Immature natural killer cell (primary cell): ENCODE results near the gene SLC9A4. TPM values are rescaled to one million over a fixed set of nuclear protein-coding genes. Genes with fewer than 3 reads are reported as not detected.
A peak's percentile ranks its signal among the peaks of the same experiment; 100 is the strongest.

Source experiments
- DNase-seq, 3 donors: peaks; one replicate each; pipeline ENCODE4 v3.0.0; 2022; ENCODE audit warnings: mixed read lengths in 1 of 3
- H3K27ac Mint-ChIP-seq, 6 donors: one replicate each; pipeline ENCODE4 v1.8.0; 2020; ENCODE audit warnings: mixed read lengths in 6 of 6, mild to moderate bottlenecking in 5 of 6, inconsistent platforms in 4 of 6, moderate library complexity in 3 of 6
- H3K27me3 Mint-ChIP-seq, 3 donors: one replicate each; pipeline ENCODE4 v1.8.0; 2020 to 2021; ENCODE audit warnings: low read depth in 3 of 3, mild to moderate bottlenecking in 3 of 3, mixed read lengths in 3 of 3, moderate library complexity in 3 of 3, inconsistent platforms in 1 of 3
- H3K36me3 Mint-ChIP-seq, 3 donors: one replicate each; pipeline ENCODE4 v1.8.0; 2020; ENCODE audit warnings: mixed read lengths in 3 of 3, inconsistent platforms in 2 of 3, mild to moderate bottlenecking in 2 of 3
- H3K4me1 Mint-ChIP-seq, 2 donors: one replicate each; pipeline ENCODE4 v1.8.0; 2020; ENCODE audit warnings: inconsistent platforms in 2 of 2, mild to moderate bottlenecking in 2 of 2, mixed read lengths in 2 of 2, moderate library complexity in 1 of 2
- H3K4me3 Mint-ChIP-seq, 5 donors: one replicate each; pipeline ENCODE4 v1.8.0; 2020; ENCODE audit warnings: mild to moderate bottlenecking in 5 of 5, mixed read lengths in 5 of 5, inconsistent platforms in 3 of 5, moderate library complexity in 3 of 5
- H3K9me3 Mint-ChIP-seq, 6 donors: one replicate each; pipeline ENCODE4 v1.8.0; 2020; ENCODE audit warnings: mild to moderate bottlenecking in 6 of 6, mixed read lengths in 6 of 6, inconsistent platforms in 4 of 6, moderate library complexity in 3 of 6
- polyA plus RNA-seq, 3 donors: library from polyadenylated mRNA; unstranded; fragments of 300-500 nt; fragmentation: Illumina TruSeq; gene quantifications; one replicate each; pipeline ENCODE4 v1.2.3, GENCODE V29; 2021

SLC9A4 gene
- polyA plus RNA-seq, 3 donors from 2014 or later = not detected

DNA sequence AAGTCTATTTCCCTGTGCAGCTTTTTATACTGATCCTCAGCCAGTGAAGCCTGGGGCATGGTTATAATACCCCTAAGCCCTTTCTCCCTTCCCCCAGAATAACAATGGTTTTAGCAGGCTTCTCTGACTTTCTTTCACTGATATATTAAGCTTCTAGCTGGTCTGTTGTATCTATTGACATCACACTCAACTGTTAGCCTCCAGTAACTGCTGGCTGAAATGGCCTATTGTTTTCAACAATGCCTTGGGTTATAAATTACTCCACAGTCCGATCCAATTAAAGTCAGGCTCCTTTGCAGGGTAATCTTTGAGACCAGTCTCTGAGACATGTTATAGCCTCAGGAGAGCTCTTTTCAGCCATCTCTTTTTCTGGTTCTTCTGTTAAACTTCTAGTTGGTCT lies 2.9 kb upstream of the SLC9A4 start:
- no peak overlapping the region for H3K4me3 Mint-ChIP-seq
- H3K4me1 Mint-ChIP-seq = no peaks in the 10 kb centered on the region
- no peak overlapping the region for H3K27ac Mint-ChIP-seq
- H3K9me3 Mint-ChIP-seq = peaks cover 5 to 15% (median 14%) of the 10 kb centered on the region in 6 donors
- peaks cover 5 to 12% (median 9%) of the 10 kb centered on the region in 3 donors for H3K36me3 Mint-ChIP-seq
- peaks cover 2 to 7% (median 6%) of the 10 kb centered on the region in 3 donors for H3K27me3 Mint-ChIP-seq
- DNase-seq = no peak

GRCh38 chr2:102473631-102474030 lies 605 bp downstream of the SLC9A4 start:
- Mint-ChIP-seq H3K36me3 (peaks cover 5 to 12% (median 9%) of the 10 kb centered on the region in 3 donors), H3K9me3 (peaks cover 5 to 14% (median 13%) of the 10 kb centered on the region in 6 donors), H3K4me1 (no peaks in the 10 kb centered on the region), H3K27me3 (peaks cover under 1 to 12% (median 2%) of the 10 kb centered on the region in 3 donors), H3K4me3 (no peak overlapping the region), H3K27ac (no peak overlapping the region)
- DNase-seq = no peak

GRCh38 chr2:102474785-102475184 lies 1.8 kb downstream of the SLC9A4 start:
- Mint-ChIP-seq H3K27ac (no peak overlapping the region), H3K4me3 (no peak overlapping the region), H3K27me3 (peaks cover 0 to 12% (median 2%) of the 10 kb centered on the region in 3 donors), H3K9me3 (peaks cover 4 to 9% (median 7%) of the 10 kb centered on the region in 6 donors), H3K4me1 (no peaks in the 10 kb centered on the region), H3K36me3 (peaks cover 5 to 11% (median 9%) of the 10 kb centered on the region in 3 donors)
- DNase-seq = no peak

GRCh38 chr2:102478686-102479470 lies 5.9 kb downstream of the SLC9A4 start:
- H3K9me3 Mint-ChIP-seq = no peaks in the 10 kb centered on the region
- H3K27ac Mint-ChIP-seq = no peak overlapping the region
- H3K4me3 Mint-ChIP-seq = no peak overlapping the region

DNA sequence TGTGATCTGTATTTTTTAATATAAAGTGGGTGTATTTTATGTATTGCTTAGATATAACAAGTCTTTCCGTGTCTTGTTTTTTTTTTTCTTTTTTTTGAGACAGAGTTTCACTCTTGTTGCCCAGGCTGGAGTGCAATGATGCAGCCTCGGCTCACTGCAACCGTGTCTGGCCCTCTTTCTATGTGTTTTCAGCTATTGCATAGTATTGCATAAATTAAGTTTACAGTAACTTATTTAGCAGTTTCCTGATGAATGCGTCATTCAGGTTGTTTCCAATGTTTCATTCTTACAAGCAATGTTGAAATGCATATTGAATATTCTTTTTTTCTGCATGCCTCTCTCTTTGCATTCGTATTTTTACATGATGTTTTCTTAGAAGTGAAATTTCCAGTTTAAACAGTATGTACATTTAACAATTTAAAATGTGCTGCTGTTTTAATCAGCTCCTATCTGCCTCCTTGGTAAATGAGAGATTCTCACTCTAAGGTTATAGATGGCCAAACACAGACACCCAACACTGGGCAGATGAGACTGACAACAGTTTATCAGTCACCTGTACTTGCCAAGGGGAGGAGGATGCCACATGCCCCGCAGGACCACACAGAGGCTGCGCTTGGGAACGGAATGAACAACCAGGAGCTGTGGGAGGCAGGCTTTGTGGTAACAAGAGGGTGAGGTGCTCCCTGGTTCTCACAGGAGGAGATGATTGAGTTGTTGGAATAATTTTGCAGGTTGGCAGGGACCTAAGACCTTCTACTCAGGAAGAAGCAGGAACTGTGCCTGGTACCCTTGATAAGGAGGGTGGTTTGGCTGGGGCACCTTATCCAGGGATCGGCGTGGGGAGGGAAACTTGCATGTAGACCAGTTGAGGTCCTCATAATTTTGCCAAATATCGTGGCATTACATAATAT lies 7.5 kb downstream of the SLC9A4 start:
- H3K4me1 Mint-ChIP-seq = no peaks in the 10 kb centered on the region
- DNase-seq = no peak
- H3K9me3 Mint-ChIP-seq = no peaks in the 10 kb centered on the region
- H3K27me3 Mint-ChIP-seq = peaks cover 0 to 5% (median 5%) of the 10 kb centered on the region in 3 donors
- H3K36me3 Mint-ChIP-seq = peaks cover 0 to 4% (median 4%) of the 10 kb centered on the region in 3 donors
- H3K4me3 Mint-ChIP-seq = no peak overlapping the region
- no peak overlapping the region for H3K27ac Mint-ChIP-seq

More at GRCh38 chr2:102478686-102479470, 5.9 kb downstream of the SLC9A4 start:
- DNase-seq = no peak
- Mint-ChIP-seq H3K4me1 (no peaks in the 10 kb centered on the region), H3K36me3 (peaks cover 0 to 4% (median 0%) of the 10 kb centered on the region in 3 donors), H3K27me3 (peaks cover 0 to 7% (median 3%) of the 10 kb centered on the region in 3 donors)

- H3K9me3 Mint-ChIP-seq = no peaks in the 10 kb centered on the region
- H3K4me3 Mint-ChIP-seq = no peak overlapping the region
- H3K27me3 Mint-ChIP-seq = peaks cover 0 to 7% (median 3%) of the 10 kb centered on the region in 3 donors
- peaks cover 2 to 6% of the 10 kb centered on the region in 2 donors for H3K4me1 Mint-ChIP-seq
- H3K27ac Mint-ChIP-seq = no peak overlapping the region
- DNase-seq = no peak
- H3K36me3 Mint-ChIP-seq = peaks cover 0 to 4% (median 0%) of the 10 kb centered on the region in 3 donors
These were observed 8.9 kb downstream of the SLC9A4 start for GRCh38 chr2:102481931-102482330.

DNA sequence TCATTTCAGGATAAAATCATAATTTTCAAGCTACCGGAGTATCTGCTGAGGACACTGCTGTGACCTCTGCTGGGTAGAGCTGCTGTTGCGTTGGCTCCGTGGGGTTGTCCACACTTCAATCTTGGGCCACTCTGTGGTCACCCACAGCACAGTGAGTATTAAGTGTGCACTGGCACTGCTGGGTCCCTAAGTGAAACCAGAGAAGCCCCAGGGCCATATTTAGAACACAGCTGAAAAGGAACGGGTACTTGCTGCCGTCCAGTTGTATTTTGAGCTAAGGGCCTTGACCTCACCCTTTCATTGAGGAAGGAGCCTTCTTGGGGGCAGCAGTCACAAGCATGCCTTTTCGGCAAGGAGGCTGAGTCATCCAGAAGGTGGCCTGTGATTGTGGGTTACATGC lies 10.1 kb downstream of the SLC9A4 start:
- no peak overlapping the region for H3K27ac Mint-ChIP-seq
- no peak for DNase-seq
- no peak overlapping the region for H3K4me3 Mint-ChIP-seq
- H3K27me3 Mint-ChIP-seq = peaks cover 0 to 10% (median 2%) of the 10 kb centered on the region in 3 donors
- peaks cover 0 to 4% (median 0%) of the 10 kb centered on the region in 3 donors for H3K36me3 Mint-ChIP-seq
- H3K9me3 Mint-ChIP-seq = no peaks in the 10 kb centered on the region
- H3K4me1 Mint-ChIP-seq = peaks cover 14 to 18% of the 10 kb centered on the region in 2 donors

GRCh38 chr2:102484310-102485061 lies 11.5 kb downstream of the SLC9A4 start:
- Mint-ChIP-seq H3K36me3 (peaks cover 0 to 4% (median 0%) of the 10 kb centered on the region in 3 donors), H3K9me3 (no peaks in the 10 kb centered on the region), H3K27me3 (peaks cover 0 to 10% (median 2%) of the 10 kb centered on the region in 3 donors), H3K4me1 (peaks cover 28 to 31% of the 10 kb centered on the region in 2 donors), H3K27ac (no peak overlapping the region), H3K4me3 (no peak overlapping the region)
- no peak for DNase-seq

- Mint-ChIP-seq H3K4me3 (no peak overlapping the region), H3K4me1 (peaks cover 36 to 39% of the 10 kb centered on the region in 2 donors), H3K9me3 (peaks cover 0 to 4% (median 0%) of the 10 kb centered on the region in 6 donors), H3K36me3 (peaks cover 0 to 4% (median 0%) of the 10 kb centered on the region in 3 donors), H3K27ac (no peak overlapping the region), H3K27me3 (peaks cover 0 to 10% (median 2%) of the 10 kb centered on the region in 3 donors)
- DNase-seq = no peak
These were observed 12.2 kb downstream of the SLC9A4 start for GRCh38 chr2:102485147-102485785.

DNA sequence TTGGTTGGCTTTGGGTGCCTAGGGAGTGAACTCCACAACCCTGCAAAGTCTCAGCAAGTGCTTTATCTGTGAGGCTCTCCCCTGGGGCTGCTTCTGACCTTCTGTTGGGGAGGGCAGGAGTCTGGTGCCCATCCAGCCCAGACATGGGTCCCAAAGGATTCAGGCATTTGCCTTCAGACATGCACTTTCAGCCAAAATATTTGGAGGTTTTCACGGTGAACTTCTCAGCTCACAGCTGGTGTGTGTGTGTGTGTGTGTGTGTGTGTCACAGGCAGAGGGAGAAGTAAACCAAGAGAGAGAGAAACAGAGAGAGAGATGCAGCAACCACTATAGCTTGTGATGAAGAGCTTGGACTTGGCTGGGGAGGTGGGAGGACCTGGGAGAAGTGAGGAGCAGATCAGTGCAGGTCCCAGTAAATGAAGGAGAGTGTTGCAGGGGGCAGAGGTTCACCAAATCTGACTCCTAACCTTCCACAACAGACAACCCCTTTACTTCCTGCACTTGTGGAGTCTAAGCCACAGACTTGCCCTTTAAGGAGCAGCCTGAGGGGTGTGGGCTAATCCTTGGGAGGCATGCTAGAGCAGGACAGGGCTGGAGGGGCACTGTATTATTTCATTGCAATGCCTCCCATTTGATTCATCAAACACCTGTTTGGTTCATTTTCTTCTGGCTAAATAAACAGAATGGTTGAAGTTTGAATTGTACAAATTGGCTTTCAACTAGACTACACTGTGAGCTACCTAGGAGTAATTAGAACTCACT lies 14.1 kb downstream of the SLC9A4 start:
- H3K4me1 Mint-ChIP-seq = peaks cover 48 to 50% of the 10 kb centered on the region in 2 donors
- H3K9me3 Mint-ChIP-seq = peaks cover 0 to 4% (median 0%) of the 10 kb centered on the region in 6 donors
- H3K27me3 Mint-ChIP-seq = peaks cover 0 to 7% (median 2%) of the 10 kb centered on the region in 3 donors
- peak overlapping the region in 1 of 6 donors; percentile 22 for H3K27ac Mint-ChIP-seq
- no peak for DNase-seq
- peak overlapping the region in 4 of 5 donors; percentile 31 to 55 (median 34) for H3K4me3 Mint-ChIP-seq
- H3K36me3 Mint-ChIP-seq = peaks cover 0 to 4% (median 4%) of the 10 kb centered on the region in 3 donors

DNA sequence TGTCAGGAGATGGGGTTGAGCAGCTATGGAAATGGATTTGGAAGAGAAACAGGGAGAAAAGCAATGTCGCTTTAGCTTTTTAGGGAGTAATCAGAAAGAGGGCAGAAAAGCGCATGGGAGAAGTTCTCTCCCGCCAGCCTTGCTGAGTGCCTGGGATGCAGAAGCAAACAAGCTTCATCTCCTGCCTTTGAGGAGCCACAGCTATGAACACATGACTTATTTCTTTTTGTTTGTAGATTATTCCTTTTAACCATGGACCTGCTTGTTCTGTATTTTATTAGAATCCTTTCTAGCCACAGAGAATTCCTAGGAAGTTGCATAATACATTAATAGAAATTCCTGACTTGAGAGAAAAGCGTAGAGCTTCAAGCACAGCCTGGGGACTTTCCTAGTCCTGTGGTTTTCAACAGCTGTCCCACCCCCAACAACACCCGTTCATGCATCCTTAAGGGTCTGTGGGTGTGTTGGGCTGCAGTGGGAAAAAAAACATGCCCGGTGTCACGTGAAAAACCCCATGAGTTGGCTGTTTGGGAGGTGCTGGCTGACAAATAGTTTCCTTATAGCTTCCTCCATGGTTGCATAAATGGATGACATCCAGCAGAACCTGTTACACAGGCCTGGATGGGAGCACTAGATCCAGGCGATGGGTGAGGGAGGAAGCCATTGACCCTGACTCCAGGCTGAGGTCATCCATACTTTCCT lies 14.9 kb downstream of the SLC9A4 start:
- H3K9me3 Mint-ChIP-seq = peaks cover 0 to 4% (median 0%) of the 10 kb centered on the region in 6 donors
- H3K27ac Mint-ChIP-seq = no peak overlapping the region
- peaks cover 0 to 7% (median 6%) of the 10 kb centered on the region in 3 donors for H3K36me3 Mint-ChIP-seq
- H3K4me1 Mint-ChIP-seq = peaks cover 48 to 50% of the 10 kb centered on the region in 2 donors
- no peak for DNase-seq
- H3K27me3 Mint-ChIP-seq = peaks cover 0 to 7% (median 2%) of the 10 kb centered on the region in 3 donors
- peak overlapping the region in 4 of 5 donors; percentile 31 to 56 (median 46) for H3K4me3 Mint-ChIP-seq
